Stimulated activated CD4-positive, alpha-beta T cell treated with anti-CD3 and anti-CD28 coated beads, TNF-alpha, amount 100 ng/mL, for 1 hour (primary cell): ENCODE measurements around the gene MORN5.

Experiments
- DNase-seq, 3 donors: peaks; one replicate each; pipeline ENCODE4 v3.0.0-alpha.2; 2020; ENCODE audit warnings: low read depth in 3 of 3, low spot score in 1 of 3

MORN5 gene

DNA sequence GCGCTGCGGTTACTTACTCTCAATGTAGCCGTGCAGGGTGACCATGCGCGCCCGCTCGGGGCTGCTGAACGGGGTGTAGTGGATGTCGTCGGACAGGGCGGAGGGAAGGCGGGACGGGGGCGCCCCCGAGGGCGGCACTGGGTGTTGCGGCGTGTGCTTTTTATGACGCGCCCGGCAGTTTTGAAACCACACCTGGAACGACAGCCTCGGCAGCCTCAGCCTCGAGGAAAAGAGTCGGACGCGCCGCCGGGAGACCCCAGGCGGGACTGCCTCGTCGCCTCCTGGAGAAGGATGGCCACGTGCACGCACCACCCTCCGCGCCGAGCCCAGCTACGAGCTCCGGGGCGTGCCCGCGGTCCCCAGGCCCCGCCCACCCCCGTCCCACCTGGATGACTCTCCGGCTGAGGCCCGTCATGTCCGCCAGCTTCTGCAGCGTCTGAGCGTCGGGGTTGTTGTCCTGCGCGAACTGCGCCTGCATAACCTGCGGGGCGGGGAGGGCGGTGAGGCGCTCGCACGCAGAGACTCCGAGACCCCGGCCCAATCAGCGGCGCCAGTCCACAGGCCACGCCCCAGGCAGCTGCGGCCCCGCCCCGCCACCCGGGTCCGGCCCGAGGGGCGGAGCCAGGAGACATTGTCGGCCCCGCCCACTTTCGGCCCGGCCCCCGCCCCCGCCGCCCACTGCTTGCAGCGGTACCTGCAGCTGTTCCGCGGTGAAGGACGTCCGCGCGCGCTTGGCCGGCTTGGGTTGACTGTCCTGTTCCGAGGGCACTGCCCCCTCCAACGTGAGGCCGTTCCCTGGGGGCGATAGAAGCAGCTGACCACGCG is 54.1 kb downstream of the MORN5 start:
- DNase-seq: peak in 2 of 3 donors; percentile 4 to 36

DNA sequence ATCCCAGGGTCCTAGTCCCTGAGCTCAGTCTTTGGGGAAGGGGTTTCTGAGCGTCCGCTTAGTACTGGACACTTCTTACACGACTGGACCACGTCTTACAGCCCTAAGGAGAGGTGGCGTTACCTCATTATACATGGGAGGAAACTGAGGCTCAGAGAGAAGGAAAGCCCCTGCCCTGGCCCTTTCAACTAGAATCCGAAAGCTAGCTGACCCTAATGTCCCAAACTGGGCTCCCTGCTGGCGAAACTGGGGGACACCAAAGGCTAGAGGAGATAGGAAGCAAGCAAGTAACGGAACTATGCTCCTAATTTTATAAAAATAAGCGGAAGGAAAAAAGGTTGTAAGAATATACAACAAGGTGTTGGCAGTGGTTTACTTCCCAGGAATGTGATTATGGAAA is 54.8 kb downstream of the MORN5 start:
- no peak for DNase-seq

DNA sequence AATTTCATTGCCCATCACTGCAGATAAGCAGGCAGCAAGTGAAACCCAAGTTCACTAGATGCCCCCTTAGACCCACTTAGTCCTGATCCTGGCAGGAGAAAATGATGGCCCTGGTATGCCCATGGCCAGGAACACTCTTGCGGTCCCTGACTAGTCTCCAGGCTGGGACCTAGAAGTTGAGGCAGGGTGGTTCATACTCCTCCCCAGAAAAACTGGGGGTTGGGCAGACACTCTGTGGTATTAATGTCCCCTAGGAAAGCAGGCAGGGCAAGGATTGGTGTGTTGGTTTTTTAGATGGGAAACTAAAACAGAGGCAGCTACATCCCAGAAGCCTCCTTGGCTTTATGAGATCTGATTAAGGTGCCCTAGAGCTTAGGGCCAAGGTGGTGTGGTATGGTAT is 56.0 kb downstream of the MORN5 start:
- DNase-seq: no peak

DNA sequence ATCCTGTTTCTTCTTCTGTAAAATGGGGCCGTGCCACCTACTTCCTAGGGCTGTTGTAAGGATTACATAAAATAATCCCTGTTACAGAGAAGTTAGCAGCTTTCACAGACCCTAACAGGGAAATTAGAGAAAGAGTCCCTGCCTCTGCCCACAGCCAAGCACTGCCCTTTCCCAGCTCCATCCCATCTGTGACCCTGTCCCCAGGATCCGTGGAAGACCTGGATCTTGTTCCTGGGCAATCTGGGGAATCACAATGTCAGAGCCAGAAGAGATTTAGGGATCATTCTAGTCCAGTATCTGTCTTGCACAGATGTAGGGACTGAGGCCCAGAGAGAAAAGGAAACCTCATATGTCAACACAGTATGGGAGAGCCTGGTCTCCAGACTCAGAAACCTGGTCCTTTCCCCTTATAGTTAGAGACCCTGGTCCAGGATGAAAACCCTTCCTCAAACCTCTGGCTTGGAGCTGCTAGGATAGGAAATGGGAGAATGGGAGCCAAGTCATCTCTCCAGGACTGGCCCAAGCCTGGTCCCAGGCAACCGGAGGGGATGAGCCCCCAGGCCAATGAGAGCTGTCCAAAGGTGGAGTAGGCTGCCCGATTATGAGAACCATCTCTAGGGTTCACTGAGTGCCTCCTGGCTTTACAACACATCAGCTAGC is 56.6 kb downstream of the MORN5 start:
- DNase-seq: no peak

DNA sequence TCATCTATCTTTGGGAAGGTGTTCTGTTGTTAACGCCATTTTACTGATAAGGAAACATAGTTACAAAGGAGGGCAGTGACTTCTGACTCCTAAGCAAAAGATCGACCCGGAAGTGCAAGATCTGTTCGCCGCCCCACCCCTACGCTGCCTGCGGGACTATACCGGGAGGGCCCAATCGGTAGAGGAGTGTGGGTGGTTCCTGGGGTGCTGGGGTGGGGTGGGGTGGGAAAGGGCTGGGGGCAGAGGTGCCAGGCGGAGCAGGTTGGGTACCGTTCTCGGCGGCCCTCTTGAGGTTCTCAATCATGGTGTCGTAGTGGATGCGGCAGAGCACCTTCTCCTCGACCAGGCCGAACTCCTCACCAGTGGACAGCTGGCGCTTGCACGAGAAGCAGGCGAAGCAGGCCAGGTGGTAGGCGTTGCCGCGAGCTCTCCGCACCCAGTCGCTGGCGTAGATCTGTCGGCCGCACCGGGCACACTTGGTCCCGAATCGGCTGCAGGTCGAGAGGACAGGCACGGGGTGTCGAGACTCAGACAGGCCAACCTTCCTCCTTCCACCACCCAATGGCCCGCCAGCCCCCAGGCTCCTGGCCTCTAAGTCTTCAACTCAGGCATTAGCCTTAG is 57.2 kb downstream of the MORN5 start:
- no peak for DNase-seq

DNA sequence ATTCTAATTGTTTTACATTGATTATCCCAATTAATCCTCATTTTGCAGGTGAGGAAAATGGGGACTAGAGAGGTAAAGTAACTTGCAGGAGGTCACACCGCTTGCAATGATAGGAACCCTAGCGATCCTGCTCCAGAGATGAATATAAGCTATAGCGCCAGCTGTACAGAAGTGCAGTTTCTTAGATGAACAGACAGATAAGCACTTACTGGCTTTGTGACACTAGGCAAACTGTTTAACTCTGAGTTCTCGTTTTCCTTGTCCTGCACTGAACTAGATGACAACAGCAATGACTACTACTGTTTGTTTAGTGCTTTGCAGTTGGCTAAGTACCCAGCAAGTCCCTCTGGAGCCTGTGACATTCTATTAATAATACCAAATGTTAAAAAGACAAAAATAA is 57.9 kb downstream of the MORN5 start:
- DNase-seq: no peak

DNA sequence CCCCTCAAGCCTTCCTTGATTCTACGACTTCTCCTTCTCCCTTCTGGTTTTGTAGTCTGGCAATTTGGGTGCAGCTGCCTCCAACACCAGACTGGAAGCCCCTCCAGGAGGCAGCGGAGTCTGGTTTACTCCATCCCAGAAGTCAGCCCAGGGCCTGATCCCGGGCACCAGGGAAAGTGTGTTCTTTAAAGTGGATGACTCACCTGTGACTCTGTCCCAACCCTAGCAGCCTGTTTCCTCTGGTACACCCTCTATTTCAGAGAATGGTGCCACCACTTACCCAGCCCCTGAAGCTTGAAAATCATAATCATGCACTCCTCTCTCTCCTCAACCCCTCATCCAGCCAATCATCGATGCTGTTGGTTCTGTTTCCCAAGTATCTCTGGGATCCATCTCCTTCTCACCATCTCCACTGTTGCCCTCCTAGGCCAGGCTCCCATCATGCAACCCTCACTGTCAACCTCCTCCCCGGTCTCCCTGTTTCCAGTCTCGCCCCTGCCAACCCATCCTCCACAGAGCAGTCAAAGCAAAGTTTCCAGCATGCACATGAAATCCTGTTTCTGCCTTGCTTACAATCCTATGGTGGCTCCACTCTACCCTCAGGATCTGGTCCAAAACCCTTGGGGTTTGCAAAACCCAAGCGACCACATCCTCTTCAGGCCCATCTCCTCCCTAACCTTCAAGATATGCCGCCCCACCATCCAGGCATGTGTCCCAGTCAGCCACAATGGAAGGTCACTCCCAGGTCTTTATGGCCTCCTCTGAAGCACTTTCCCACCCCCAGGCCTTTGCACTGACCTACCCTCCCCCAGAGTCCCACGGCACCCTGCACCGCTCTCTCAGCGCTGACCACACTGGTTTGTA is 58.6 kb downstream of the MORN5 start:
- DNase-seq: no peak

DNA sequence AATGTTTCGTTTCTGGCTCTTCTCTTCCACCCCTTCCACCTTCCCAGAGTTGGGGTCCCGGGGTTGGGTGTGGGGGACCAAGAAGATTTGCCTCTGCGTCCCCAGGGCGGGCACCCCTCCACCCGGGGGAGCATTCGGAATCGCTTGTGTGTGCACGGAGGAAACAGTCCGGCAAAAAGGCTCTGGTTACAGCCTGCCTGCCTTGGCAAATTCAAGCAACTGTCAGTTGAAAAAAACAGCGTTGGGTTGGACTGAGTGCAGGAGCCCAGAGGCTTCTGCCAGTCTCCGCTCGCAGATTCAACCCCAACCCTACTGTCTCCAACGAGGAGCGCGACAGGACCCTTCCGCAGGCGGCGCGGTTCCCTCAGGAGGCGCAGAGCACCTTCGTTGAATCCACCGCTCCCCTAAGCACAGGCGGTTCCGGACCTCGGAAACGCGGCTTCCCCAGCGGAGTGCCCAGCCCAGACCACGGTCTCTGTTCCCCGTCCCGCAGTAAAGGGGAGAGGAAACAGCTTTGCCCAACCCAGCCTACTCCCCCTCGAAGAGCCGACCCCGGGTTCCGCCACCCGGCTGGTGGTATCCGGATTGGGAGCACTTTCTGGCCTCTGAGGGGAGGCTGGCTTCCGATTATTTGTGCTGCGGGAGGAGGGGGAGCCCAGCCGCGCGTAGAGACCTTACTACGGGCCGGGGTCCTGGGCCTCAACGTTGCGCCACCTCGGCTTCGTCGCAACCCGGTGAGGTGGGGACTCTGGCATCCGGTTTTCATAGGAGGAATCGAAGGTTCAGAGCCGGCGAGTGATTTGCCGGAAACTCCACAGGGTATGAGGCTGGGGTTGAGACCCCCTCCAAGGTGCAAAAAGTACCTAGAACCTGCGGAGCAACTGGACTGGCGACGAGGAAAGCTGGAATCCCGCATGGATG is 59.5 kb downstream of the MORN5 start:
- no peak for DNase-seq

DNA sequence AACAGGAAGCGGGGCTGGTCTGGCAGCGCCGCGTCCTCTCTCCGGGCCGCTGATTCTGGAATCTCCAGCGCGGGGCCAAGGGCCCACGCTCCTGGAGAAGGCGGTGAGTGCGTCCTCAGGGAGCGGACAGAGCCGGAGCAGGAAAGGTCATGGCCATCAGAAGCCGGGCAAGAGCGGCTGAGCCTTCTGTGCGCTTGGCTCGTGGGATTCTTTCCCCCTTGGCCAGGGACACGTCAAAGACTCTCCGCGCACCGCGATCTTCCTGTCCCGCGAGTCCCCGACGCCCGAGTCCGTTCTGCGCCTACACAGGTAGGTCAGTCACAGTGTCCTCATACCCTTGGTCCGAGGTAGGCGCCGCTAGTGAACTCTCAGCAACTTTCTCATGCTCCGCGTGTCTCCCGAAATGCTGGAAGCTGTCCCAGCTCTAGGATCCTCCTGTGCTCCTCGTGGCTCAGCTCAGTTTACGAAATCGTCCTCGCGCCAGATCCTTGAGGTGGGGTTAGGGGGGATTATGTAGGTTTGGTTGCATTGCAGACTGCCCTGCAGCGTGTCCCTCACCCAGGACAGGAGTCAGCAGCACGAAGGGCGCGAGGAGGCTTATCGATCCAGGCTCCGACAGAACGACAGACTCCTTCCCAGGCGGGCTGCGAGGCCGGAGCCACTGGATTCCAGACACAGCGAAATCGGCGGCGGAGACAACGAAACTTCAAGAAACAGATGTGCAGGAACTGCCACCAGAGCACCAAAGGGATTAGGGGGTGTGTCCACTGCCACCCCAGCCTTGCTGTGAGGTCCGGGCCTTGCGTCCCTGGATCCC is 60.4 kb downstream of the MORN5 start:
- no peak for DNase-seq

DNA sequence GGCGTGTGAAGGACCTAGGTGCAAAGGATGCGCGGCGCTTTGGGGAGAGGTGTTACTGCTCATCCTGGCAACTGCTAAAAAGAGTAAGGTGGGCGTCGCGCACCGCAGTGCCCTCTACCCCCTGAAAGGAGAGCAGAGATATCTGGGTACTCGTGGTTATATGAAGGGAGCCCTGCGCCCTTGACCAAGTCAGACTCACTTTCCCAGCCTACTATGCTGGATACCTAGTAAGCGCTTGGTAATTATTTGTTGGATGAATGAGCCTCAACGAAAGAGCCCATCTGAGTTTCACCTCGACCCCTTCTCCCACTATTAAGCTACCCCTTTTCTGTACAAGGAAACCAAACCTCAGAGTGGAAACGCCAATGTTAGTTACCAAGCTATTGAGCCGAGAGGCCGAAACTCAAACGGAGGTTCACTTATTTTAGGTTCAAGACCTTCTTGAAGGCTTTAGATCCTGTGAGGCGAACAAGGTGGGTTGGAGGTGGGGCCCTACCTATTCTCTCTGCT is 61.0 kb downstream of the MORN5 start:
- DNase-seq: no peak

DNA sequence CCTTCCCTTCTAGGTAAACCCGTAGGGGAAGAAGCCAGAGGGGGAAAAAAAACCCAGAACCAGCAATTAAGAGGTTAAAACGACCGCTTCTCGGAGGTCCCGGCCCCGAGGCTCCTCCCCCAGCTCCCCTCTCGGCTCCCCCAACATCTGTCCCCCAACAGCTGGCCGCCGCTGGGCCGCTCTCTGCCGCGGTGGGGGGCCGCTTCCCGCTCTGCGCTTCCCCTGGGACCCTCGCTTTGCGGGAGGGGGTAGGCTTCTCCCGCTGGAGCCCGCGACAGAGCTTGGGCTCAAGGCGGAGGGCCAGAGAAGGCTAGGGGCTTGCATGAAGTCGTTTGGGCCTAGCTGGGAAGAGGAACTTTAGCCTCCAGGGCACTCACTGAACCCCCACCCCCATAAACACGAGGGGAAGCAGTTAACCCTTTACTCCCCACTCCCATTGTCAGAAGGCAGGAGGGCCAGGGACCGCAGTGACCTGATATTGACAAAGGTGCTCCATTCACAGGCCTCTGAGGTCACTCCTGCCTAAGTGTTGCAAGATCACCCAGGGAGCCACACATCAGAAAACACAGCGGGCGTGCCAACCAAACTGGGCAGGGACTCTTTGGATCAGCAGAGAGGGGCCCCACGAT is 61.6 kb downstream of the MORN5 start:
- no peak for DNase-seq

DNA sequence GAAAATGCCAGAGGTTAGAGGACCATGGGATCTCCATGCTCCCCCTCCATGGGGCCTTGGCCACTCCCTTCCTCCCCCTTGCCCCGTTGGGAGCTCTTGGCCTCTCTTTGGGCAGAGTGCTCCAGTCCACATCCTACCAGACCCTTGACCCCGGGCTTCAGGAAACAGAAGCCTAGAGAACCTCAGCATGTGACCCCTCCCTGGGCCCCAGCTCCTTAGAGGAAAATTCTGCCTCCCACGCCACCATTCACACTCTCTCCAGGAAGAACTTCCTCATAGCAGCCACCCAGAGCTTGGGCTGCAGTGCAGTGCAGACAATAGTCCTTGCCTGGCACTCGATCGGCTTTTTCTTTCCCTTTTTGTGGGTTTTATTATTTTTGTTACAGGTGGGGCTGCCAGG is 63.1 kb downstream of the MORN5 start:
- DNase-seq: no peak

DNA sequence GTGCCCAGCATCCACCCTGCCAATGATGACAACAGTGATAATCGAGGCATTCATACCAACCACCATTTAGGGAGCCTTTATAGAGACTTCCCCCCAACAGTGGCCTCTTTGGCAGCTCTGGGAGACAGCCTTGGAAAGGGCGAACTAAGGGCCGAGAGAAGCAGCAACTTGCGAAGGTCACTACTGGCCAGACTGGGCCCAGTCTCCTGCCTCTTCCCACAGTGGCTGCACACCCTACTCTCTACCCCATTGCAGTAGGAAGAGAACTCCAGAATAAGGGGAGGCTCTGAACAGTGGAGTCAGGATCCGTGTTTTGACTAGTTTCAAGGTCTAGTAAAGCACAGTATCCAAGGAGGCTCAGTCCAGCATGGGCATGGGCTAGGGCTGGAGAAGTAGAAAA is 63.7 kb downstream of the MORN5 start:
- no peak for DNase-seq

DNA sequence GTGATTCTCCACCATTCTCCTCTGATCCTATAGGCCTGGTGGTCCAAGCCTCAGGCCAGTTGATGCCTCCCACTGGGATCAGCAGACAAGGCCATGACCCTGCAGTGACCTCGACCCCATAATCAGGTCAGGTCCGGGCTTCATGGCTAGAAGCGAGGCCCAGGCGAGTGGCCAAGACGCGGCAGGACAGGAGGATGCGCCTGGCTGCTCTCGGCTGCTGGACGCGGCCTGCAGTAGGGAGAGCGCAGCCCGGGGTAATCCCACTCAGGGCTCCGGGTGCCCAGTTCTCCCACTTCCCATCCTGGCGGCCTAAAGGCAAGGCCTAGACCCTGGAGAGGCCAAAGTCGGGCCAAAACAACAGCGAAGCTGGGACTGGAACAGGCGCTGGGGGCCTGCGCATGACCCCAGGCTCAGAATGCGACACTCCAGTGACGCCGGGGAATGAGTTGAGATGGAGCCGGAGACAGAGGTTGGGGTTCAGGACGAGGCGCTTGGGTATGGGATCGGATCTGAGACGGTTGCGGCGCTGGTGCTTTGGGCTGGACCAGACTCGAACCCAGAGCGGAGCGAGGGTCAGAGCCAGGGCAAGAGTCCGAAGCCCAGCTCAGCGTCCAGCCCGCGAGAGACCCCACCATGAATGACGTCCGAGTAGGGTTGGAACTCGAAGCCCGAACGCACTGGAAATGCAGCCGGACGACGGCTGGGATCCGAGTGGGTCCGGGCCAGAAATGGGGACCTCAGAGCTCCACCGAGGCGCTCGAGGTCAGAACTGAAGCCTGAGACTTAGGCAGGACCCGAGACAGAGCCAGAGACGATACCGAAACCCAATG is 65.8 kb downstream of the MORN5 start:
- DNase-seq: no peak

DNA sequence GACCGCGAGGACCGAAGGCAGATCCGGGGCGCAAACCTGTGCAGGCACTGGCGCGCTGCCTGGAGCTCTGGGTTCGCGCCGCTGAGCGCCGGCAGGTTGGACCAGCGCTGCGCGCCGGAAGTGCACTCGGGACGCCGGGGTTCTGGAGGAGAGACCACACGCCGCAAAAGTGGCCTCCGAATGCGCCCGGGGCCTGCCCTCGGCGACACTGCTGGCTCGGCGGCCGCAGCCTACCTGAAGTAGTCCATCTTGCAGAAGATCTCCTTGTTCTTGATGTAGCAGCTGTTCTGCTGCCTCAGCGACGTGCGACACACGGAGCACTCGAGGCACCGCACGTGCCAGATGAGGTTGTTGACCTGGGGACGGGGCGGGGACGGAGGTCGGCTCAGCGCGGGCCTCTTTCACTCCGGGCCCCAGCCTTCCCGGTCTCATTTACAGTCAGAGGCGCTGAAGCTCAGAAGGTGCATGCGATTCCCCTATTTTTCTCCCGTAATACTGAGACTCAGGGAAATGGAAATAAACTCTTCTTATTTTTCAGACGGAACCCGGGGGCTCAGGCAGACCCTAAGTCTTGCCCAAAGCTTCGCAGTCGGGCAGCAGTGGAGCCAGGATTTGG is 66.5 kb downstream of the MORN5 start:
- DNase-seq: no peak

DNA sequence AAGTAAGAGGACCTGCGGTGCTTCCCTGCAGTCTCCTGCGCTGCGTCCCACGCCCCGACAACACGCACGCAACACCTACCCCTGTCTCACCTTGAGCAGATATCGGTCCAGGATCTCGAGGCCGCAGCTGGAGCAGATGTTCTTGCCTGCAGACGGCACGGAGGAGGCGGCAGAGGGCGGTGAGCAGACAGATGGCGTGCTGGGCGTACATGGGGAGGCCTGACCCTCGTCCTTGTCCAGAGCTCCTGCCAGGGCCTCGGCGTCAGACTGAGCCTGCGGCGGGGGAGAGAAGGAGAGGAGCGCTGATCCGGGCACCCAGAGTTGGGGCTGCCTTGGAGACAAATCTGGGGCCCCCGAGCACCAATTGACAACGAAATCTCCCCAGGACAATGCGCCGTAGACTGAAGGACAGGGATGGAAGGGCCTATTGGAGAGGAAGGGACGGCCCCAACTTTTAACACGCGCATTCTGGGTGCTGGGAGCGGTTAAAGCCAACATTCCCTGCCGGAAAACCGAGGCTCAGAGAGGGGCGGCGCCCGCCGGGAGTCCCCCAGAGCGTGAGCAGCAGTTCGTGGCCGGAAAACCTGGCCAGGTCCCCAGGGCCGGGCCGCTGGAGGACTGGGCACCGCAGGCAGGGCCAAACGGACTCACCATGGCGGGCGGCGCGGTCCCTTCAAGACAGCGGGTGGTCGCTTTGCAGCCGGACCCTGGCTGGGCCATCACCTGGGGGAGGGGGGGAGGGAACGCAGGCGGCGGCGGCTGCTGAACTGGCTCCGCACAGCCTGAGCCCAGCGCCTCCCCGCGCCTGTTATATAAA is 67.3 kb downstream of the MORN5 start:
- no peak for DNase-seq

DNA sequence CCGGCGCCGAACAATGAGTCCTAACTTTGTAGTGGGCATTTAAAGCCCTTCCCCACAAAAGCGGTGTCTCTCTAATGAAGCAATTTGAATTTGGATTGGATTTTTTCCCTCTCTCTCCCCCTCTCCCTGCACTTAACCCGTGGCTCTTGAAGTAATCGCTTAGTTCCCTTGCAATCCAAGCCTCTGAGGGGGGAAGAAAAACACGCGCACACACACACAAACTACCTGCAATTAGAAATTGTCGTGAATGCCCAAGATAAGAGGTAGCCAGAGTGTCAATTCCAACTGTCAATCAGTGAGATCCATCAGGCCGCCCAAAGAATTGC is 67.8 kb downstream of the MORN5 start:
- no peak for DNase-seq
